Ammon's horn (tissue), 1 donor: ENCODE data around the gene MLKL.

Experiments used
- DNase-seq: peaks from one replicate; pipeline ENCODE4 v3.0.0-alpha.2; 2016; ENCODE audit warnings: low spot score

Gene MLKL

DNA sequence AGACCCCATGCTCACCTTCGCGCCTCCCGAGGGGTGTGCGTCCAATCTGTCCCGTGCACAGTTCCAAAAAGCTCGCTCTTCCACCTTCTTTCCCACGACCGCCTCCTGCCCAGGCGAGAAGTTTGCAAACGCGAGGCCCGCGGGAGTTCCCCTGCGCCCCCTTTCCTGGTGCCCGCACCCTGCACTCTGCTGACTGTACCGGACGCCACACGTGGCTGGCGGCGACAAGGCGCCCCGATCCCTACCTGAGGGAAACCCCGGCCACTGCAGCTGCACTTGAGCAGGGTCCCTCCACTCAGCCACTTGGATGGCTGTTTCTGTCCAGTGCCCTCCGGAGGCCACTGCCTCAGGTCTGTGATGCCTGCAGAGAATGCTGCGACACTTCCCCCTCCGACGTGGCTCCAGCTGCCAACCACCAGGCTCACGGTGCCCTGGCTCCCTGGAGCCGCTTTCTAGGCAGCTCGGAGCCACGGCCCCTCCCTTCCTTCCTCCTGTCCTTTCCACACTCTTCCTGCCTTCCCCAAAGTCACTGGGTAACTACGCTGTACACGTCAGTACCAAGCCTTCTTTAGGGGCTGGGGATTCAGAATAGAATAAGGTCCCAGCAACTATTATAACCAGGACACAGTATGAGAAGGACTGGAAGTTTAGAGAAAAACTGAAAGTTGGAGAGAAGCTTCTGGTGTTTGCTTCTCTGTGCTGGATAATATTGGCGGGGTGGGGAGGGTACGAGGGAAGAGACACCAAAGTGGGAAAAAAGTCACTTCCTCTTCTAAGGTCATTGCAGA is at the start of gene MLKL:
TSS of gene MLKL (minus strand) at position 425 of the 788 bp plus-strand sequence. CDS start 5,105 bp downstream, outside the sequence.
- DNase-seq, result peak; percentile 45

DNA sequence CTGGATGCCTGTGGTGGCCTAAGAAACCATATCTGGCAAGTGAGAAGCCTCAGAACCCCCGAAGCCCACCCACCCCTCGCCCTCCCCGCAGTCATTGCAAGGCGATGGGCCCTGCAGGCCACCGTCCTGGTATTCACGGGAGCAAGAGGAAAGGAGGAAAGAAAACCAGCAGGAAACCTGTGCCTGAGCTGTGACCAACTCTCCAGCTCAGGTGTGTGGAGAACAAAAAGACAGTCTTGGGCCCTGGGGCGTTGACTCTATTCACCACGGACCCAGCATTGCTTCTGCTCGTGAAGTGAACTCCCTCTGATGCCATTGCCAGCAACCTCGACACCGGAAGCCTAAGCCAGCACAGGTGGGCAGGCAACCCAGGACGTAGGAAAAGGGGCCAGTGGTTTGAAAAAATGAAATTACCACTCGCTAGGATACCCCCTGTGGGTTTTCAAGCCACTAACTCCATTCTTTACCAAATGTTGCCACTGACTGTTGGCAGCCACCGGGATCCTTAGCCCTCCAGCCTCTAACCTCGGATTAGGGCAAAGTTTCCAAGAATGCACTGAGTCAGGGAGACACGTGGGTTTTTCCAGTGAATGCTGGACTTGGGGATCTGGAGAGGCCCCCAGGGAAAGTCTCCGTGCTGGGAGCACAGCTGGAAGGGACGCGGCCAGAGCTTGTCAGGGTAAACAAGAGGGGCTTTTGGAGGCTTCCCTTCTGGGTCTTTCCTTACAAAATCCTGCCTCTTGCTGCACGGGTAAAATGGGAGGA is 48.8 kb upstream of the MLKL start:
- no peak for DNase-seq

DNA sequence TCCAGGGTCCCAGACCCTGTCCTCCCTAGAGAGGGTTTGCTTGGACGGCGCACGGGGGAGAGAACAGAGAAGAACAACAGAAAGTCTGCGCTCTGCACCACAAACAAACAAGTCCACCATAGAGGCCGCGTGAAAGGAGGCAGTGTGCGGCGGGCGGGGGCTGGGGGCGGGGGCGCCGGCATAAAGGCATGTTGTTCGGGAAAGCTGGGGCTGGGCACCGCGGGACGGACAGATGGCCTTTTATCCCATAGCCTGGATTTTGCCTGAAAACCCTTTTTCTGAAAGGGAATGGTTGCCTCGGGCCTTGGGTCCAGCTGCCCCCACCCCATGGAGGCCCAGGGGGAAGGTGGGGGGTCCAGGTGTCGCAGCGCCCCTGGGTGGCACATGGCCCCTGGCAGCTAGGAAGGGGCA is 48.0 kb upstream of the MLKL start:
- DNase-seq, result peak; percentile 82

DNA sequence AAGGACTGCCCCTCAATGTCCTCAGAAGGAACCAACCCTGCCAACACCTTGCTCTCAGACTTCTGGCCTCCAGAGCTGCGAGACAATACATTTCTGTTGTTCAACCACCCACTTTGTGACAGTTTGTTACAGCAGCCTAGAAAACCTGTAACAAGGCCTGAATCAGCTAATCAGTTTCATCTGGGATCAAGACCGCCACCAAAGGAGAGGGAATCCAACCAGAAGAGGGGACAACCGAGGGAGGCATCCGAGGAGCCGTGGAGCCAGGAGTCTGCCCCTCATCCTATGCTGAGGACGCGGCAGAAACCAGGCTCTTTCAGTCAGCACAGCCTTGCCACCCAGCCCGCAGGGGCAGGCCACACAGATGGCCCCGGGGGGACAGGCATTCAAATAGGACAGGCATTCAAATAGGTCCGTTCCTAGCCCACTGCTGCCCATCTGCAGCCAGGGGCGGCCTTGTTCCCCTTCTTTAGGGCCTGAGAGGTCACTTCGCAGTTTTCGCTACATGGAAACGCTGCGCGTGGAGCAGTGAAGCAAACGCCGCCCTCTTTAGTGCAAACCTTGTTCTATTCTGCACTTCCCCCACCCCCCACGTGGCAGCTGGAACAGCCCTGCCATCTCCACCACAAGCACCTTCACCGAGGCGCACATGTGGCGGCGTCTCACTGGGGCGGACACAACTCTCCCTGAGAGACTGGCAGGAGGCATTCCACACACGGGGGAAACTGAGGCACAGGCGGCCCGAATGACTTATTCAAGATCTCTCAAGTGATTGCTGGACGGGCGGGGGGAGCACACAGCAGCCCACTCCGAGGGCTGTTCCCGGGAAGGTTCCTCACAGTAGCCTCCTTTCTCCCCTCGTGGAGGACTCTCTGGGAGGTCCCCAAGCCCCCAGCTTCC is 47.3 kb upstream of the MLKL start:
- peak; percentile 77 for DNase-seq

DNA sequence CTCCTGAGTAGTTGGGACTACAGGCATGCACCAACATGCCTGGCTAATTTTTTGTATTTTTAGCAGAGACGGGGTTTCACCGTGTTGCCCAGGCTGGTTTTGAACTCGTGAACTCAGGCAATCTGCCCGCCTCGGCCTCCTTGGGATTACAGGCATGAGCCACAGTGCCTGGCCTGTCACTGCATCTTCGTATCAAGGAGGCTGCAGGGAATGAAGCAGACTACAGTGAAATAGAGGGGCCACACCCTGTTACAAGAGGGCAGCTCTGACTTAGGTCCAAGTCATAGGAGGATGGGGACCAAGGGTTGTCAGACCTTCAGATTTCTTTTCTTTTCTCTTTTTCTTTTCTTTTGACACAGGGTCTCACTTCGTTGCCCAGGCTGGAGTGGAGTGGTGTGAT is 45.3 kb upstream of the MLKL start:
- no peak for DNase-seq

DNA sequence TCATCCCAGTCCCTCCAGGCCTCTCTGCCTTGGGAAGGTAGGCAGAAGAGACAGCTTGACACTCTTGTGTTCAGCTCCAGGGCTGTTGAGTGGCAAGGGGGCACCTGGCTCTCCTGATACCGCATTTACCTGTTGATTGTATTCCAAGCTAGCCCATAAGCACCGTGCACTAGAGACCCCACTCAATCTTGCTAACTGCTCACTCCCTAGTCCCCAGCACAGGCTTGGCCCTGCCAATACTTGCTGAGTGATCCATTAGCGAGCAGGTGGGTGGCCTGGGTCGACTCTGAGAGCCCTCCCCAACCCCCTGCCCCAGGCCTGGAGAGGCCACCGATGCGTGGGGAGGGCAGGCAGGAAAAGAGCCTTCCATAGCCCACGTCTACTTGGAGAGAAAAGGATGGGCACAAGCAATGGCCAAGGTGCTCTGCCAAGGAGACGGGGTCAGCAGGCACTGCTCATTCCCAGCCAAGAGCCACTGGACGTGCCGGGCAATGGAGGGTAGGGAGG is 44.5 kb upstream of the MLKL start:
- no peak for DNase-seq

DNA sequence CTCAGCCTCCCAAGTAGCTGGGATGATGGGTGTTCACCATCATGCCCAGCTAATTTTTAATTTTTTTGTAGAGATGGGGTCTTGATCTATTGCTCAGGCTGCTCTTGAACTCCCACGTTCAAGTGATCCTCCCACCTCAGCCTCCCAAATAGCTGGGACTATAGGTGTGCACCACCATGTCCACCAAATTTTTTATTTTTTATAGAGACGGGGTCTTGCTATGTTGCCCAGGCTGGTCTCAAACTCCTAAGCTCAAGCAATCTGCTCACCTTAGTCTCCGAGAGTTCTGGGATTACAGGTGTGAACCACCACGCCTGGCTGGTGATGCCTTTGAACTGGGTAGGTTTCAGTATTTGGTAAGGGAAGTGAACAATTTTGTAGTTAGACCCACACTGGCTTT is 43.9 kb upstream of the MLKL start:
- DNase-seq, result no peak

DNA sequence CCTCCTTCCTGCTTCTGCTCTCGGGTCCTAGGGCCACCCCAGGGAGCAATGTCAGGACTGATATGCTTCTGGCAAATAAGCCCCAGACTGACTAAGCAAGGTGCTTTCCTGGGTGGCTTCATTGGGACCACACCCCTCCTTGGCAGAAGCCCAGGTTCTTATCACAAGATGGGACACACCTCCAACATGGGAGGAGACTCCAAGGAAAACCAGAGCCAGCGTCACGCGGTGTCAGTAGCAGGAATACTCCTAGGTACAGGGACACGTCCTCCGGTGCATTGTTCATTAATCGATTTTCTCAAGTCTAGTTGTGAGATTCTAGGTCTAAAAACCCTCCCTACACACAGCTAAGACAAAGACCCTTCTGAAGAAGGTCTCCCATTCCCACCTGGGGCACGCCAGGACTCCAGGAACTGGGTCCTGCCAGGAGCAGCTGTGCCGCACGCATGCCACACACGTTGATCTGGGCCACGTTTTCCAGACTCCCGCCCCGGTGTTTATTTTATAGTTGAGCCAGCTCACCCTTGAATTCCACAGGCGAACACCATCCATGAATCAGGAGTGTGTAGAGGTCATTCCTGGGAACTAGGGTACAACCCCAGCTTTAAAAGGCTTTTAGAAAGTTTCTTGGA is 43.1 kb upstream of the MLKL start:
- DNase-seq, result no peak

DNA sequence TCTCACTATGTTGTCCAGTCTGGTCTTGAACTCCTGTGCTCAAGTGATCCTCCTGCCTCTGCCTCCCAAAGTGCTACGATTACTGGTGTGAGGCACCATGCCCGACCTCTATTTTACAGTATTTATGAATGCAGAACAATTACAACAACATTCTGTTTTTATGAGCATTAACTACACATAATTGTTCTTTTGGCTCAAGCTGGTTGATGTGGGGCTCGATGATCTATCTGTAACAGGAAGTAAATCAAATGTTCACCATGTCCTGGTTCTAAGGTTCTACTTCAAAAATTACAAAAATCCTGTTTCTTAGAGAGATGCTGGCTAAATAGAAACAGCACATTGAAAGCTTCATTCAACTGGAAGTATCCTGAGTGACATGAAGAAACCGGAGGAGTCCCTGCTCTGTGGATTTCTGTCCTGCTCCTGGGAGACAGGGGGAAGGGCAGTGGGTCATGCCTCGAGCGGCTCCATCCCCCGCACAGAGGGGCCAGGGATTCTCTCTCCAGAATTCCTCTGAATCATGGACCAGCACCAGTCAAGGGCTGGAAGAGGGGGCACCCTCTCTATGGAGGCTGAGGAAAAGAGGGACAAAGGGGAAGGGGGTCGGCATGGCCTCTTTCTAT is 42.5 kb upstream of the MLKL start:
- DNase-seq, result no peak

DNA sequence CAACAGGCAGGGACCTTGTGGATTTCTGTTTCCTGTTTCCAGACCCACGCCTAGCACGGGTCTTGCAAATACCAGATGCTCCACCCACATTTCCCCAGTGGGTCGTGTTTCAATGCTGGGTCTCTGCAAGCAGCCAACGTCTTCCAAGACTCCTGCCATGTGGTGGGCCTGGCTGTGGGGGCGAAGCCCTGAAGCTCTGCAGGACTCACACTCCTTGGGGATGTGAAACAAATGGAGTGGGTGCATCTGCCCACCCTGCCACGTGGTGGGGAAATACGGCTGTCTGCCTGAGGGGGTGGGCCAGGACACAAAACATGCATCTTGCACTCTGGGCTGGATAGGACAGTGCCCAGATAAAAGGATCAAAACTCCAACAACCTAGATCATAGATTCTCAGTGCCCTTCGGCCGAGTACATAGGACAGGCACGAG is 41.4 kb upstream of the MLKL start:
- no peak for DNase-seq

DNA sequence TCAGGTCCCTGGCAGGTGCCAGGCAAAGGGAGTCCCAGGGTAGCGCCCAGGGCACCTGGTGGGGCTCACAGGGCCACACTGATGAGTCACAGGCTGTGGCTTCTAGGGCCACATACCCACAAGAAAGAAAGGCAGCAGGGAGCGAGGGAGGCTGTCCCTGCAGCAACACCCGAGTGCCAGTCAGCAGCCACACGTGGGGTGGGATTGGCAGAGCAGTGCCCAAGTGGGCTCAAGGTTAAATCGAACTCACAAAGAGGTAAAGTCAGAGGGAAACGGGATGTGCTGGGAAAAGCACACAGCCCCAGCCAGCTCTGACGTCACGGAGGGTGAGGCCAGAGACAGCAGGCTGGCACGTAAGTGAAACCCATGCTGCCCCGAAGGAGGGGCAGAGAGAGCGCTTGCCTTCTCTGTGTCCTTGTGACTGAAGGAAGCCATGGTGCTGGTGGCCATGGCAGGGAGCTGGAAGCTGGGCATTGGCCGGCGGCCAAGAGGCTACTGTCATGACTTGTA is 40.2 kb upstream of the MLKL start:
- DNase-seq, result peak; percentile 91

DNA sequence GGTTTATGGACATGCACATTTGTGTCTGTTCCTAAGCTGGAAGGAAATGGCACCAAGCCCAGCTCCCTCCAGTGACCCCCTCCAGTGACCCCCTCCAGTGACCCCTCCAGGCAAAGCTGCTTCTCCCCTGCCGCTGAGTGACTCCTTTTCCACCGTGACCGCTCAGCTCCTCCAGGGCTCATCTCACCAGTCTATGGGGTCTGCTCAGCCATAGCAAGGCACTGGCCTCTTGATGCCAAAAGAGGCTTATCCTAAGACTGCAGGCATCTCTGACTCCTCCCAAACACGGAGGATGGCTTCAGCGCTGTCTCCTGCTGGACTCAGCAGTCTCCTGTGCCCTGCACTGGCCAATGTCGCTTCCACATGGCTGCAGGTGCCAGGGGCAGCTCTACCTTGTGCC is 38.6 kb upstream of the MLKL start:
- no peak for DNase-seq

DNA sequence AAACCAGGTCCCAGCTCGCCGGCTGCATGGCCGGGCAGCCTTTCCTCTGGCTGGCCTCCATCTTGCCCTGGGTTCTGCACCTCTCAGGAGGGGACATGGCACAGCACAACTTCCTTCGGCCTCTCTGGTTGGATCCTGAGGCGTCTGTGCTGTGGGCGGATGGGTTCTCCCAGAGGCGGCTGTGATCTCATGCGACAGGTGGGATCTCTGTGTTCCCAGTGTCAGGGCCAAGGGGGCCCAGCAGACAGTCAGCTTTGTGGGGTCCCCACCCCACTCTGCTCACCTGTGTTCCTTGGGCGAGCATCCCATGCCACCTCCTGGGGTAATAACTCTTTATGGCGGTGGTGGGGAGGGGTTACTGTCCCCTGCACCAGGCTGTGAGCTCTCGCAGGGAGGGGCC is 38.2 kb upstream of the MLKL start:
- DNase-seq, result peak; percentile 1

DNA sequence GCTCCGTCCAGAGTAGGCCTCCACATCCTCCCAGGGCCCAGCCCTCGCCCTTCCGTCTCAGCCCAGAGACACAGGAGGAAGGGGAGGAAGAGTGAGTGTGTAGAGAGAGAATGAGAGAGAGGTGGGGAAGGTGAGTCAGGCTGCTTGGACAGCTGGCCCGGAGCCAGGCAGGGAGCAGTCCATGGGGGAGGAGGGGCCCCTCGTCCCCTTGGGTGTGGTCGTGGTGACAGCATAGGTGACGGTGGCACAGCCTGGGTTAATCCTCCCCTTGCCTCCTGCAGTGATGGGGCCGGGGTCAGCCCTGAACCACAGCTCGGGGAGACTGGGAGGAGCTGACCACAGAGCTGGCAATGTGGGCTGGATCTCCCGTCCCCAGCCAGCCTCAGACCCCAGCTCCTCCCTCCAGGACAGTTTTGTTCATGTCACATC is 37.5 kb upstream of the MLKL start:
- DNase-seq, result no peak

DNA sequence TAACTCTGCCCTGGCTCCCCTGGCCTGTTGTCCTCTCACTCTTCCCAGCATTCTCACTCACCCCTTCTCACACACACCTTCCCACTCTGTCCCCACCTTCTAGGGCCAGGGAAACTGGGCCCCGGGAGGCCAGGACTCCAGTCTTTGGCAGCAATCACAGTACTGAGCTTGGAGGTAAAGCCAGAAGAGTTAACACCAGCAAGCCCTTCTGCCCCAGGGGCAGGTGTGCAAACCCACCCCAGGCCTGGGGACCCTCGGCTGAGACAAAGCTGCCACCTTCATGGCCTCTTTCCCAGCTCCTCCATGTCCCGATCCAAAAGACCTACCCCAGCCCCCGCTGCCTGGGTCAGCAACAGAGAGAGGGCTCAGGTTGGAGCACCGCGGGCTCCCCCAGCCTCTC is 36.9 kb upstream of the MLKL start:
- DNase-seq, result no peak

DNA sequence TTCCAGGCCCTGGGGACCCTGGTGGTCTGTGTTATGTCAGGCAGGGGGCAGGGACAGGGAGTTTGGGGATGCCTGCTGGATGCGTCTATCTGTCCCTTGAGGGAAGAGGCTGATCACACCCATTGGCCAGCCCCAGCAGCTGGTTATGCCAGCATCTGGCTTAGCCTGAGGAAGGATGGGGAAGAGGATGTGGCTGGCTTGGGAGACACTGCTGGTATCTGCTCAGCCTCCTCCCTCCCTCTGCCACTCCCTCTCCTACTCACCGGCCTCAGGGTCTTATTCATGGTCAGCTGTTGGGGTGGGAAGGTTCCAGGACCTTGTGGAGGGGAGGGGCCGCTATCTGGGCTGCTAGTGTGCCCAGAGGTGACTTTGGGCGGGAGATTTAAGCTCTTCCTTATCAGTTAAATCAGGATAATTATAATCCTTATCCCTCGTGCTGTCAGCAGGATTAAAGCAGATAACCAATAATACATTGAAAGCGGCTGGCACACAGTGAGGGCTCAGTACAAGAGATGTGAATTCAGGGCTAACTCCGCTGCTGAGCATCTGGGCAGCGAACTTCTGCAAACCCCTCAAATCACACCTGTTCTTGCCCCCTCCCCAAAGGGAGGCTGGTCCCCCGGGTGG is 36.0 kb upstream of the MLKL start:
- no peak for DNase-seq

DNA sequence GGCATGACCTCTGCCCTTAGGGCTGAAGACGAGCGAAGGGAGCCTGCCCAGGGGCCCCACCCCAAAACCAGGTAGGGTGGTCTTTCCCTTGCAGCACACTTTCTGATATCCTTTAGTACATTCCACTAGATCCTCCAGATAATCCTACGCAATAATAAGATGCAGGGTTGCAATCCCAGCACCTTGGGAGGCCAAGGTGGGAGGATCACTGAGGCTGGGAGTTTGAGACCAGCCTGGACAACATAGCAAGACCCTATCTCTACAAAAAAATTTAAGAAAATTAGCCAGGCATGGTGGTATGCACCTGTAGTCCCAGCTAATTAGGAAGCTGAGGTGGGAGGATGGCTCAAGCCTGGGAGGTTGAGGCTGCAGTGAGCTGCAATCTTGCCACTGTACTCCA is 34.9 kb upstream of the MLKL start:
- no peak for DNase-seq

DNA sequence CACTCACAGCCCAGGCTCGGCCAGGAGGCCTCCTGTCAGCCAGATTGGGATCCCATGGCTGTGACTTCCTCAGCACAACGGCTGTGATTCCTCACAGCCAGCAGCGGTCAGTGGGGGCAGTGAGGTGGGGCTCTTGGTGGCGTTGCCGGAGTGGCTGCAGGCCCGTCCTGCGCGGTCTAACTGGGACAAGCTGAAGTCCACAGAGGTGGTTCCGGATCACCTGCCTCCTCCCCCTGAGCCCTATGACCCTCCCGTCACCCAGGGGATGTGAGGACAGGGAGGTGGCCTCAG is 34.4 kb upstream of the MLKL start:
- DNase-seq, result no peak

DNA sequence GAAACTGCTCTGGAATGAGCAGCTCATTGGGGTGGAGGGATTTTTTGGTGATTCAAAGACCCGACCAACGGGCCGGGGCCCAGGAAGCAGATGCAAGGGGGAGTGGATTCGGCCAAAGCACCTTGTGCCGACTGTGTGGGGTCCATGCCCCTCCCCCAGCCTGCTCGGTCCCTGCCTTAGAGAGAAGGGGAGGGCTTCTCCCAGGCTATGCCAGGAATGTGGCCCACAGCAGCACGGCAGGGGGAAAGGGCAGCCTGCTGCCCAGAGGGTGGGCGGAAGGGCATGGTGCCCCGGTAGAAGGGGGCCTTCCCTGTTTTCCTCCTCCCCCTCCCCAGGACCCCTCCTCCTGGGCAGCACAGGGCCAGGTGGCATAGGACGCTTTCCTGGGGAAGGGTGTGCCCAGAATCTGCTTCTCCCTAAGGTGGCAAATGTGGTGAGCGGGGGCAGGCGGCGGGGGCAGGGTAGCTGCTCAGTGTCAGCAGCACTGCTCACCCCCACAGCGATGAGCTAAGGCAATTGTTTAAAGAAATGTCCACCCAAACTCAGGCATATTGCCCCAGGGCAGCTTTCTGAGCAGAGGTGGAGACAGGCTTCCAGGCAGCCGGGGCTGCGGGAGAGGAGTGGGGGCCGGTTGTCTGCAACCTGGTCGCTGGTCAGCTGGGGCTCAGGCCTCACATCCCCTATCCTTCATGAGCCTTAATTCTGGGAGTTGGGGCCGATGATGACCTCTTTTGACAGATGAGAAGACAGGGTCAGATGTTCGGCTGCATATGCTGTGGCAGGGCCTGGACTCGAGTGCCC is 33.9 kb upstream of the MLKL start:
- DNase-seq, result no peak
